Vagina (tissue), 2 donors: Measurements from ENCODE around the gene PPOX. TPM values are rescaled to one million over a fixed set of nuclear protein-coding genes. Genes with fewer than 3 reads are reported as not detected.

Experiments used
- DNase-seq, 2 donors: peaks; one replicate each; pipeline ENCODE4 v3.0.0-alpha.2; 2017; ENCODE audit errors: extremely low spot score in 2 of 2
- H3K27ac ChIP-seq: fragments of 200-600 bp; sonication (generic); one replicate; pipeline ENCODE4 v1.5.1; 2019
- H3K27me3 ChIP-seq: fragments of 200-600 bp; sonication (generic); one replicate; pipeline ENCODE4 v1.5.1; 2019
- H3K36me3 ChIP-seq, 2 donors: fragments of 200-600 bp; sonication (generic); one replicate each; pipeline ENCODE4 v1.5.1; 2017 to 2019
- H3K4me1 ChIP-seq: fragments of 200-600 bp; sonication (generic); one replicate; pipeline ENCODE4 v1.5.1; 2019
- H3K4me3 ChIP-seq, 2 donors: fragments of 200-600 bp; sonication (generic); 1 replicate in 1 of 2; 2 replicates in 1 of 2; pipeline ENCODE4 v1.5.1; 2016 to 2019
- H3K9me3 ChIP-seq: fragments of 200-600 bp; sonication (generic); one replicate; pipeline ENCODE4 v1.5.1; 2019
- CTCF ChIP-seq, 3 experiments: fragments of 450-650 bp in 2 of 3; fragments of 200-600 bp in 1 of 3; sonication (generic) in 1 of 3; IDR thresholded peaks; one replicate each; pipeline ENCODE4 v1.5.1; 2017 to 2019; ENCODE audit warnings: antibody characterized with exemption in 3 of 3, mild to moderate bottlenecking in 2 of 3, moderate library complexity in 2 of 3
- POLR2A ChIP-seq, 2 donors: fragments of 450-650 bp; IDR thresholded peaks; one replicate each; pipeline ENCODE4 v1.6.1; 2017; ENCODE audit warnings: antibody characterized with exemption in 2 of 2, mild to moderate bottlenecking in 2 of 2, moderate library complexity in 2 of 2
- POLR2AphosphoS5 ChIP-seq, 2 donors: sonication (generic); formaldehyde crosslinking; IDR thresholded peaks; one replicate each; pipeline ENCODE4 v1.9.0; 2017; ENCODE audit warnings: antibody characterized with exemption in 2 of 2, mild to moderate bottlenecking in 2 of 2, low read depth in 1 of 2; ENCODE audit not compliant: insufficient read depth in 1 of 2
- intact Hi-C: fragments of 100-400 bp; cut with DNase I; formaldehyde crosslinking; loops from one replicate; pipeline ENCODE4 v1.15.1; 2023
- small RNA-seq: library from RNA; depleted of rRNA; stranded (forward); fragments of <200 nt; gene quantifications from one replicate; pipeline ENCODE3, GENCODE V24; 2016
- total RNA-seq: library from RNA; depleted of rRNA; stranded (reverse); fragments of >200 nt; gene quantifications from one replicate; pipeline ENCODE4 v1.2.3, GENCODE V29; 2016

Gene PPOX
- total RNA-seq, 1 donor from 2014 or later: 16.7 TPM

- Histone ChIP-seq H3K4me1 (peaks cover 2% of the 10 kb centered on the region), H3K27ac (no peak overlapping the region), H3K9me3 (no peaks in the 10 kb centered on the region), H3K36me3 (no peaks in the 10 kb centered on the region), H3K27me3 (no peaks in the 10 kb centered on the region), H3K4me3 (no peak overlapping the region)
- DNase-seq: no peak
- intact Hi-C loops: no loop called here
- no peak for TF ChIP-seq POLR2AphosphoS5 (IDR thresholded peaks at IDR 0.05; ENCODE audit: insufficient read depth in 1 of 2, low read depth in 1 of 2)
- TF ChIP-seq POLR2A (IDR thresholded peaks at IDR 0.05): no peak
- no peak for TF ChIP-seq CTCF (IDR thresholded peaks at IDR 0.05)
Observed at GRCh38 chr1:161220002-161220401, 53.8 kb downstream of the PPOX start.

Small RNA genes lying within 50 kb of the gene (small RNA-seq; reads per million reads assigned to genes)
- gene RF01225: not detected

Other genes with a start within 250 kb of the PPOX start
- 2.0 TPM for gene ITLN2, start 211.6 kb upstream of the PPOX start, total RNA-seq
- gene F11R, start 145.3 kb upstream of the PPOX start, total RNA-seq: 178 TPM
- gene TSTD1, start 127.5 kb upstream of the PPOX start, total RNA-seq: 44.7 TPM
- gene USF1, start 120.4 kb upstream of the PPOX start, total RNA-seq: 39.0 TPM
- gene ARHGAP30, start 96.5 kb upstream of the PPOX start, total RNA-seq: 14.5 TPM
- 42.7 TPM for gene NECTIN4, start 76.9 kb upstream of the PPOX start, total RNA-seq
- 9.3 TPM for gene KLHDC9, start 68.1 kb upstream of the PPOX start, total RNA-seq
- 47.1 TPM for gene PFDN2, start 48.4 kb upstream of the PPOX start, total RNA-seq
- 31.7 TPM for gene NIT1, start 48.3 kb upstream of the PPOX start, total RNA-seq
- 42.0 TPM for gene DEDD, start 33.8 kb upstream of the PPOX start, total RNA-seq
- gene UFC1, start 12.4 kb upstream of the PPOX start, total RNA-seq: 61.1 TPM
- 19.4 TPM for gene USP21, start 6.9 kb upstream of the PPOX start, total RNA-seq
- gene B4GALT3, start 11.1 kb downstream of the PPOX start, total RNA-seq: 16.2 TPM
- 78.3 TPM for gene ADAMTS4, start 32.6 kb downstream of the PPOX start, total RNA-seq
- gene NDUFS2, start 35.9 kb downstream of the PPOX start, total RNA-seq: 104 TPM
- 64.8 TPM for gene FCER1G, start 48.9 kb downstream of the PPOX start, total RNA-seq
- gene APOA2, start 57.2 kb downstream of the PPOX start, total RNA-seq: not detected
- gene TOMM40L, start 59.6 kb downstream of the PPOX start, total RNA-seq: 15.0 TPM
- gene NR1I3, start 71.8 kb downstream of the PPOX start, total RNA-seq: not detected
- 3.7 TPM for gene PCP4L1, start 92.3 kb downstream of the PPOX start, total RNA-seq
- 3.7 TPM for gene MPZ, start 143.5 kb downstream of the PPOX start, total RNA-seq
- gene SDHC, start 148.0 kb downstream of the PPOX start, total RNA-seq: 44.9 TPM
- gene CFAP126, start 201.4 kb downstream of the PPOX start, total RNA-seq: not detected